ENCODE data around the gene SRGAP2C.
"Not testable (repeated sequence)": the region's sequence is repeated elsewhere in the genome, so short reads cannot be mapped to it uniquely, and the experiment has no call there.

DNA sequence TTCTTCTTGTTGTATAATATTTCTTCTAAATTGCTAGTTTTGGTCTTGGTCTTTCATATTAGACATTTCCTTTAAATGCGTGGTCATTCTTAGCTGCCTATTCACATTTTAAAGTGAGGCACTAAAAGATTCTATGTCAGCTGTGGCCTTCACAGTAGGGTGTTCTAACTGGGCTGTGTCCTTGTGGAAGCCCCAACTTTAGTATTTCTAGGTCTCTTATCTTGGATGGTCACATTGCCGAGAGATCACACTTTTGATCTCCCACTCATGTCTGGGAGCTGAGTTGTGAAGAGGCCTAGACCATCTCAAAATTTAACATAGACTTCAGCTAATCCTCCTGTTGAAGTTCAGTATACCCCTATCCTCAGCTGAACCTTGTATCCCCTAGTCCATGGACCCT lies 185.2 kb downstream of the SRGAP2C start:
- TF ChIP-seq, protein P1, sequence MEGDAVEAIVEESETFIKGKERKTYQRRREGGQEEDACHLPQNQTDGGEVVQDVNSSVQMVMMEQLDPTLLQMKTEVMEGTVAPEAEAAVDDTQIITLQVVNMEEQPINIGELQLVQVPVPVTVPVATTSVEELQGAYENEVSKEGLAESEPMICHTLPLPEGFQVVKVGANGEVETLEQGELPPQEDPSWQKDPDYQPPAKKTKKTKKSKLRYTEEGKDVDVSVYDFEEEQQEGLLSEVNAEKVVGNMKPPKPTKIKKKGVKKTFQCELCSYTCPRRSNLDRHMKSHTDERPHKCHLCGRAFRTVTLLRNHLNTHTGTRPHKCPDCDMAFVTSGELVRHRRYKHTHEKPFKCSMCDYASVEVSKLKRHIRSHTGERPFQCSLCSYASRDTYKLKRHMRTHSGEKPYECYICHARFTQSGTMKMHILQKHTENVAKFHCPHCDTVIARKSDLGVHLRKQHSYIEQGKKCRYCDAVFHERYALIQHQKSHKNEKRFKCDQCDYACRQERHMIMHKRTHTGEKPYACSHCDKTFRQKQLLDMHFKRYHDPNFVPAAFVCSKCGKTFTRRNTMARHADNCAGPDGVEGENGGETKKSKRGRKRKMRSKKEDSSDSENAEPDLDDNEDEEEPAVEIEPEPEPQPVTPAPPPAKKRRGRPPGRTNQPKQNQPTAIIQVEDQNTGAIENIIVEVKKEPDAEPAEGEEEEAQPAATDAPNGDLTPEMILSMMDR (IDR thresholded peaks at IDR 0.05): not testable (repeated sequence)
- TF ChIP-seq POLR2A (IDR thresholded peaks at IDR 0.05): not testable (repeated sequence)
